Measurements from ENCODE around the gene TAS2R40. TPM values are rescaled to one million over a fixed set of nuclear protein-coding genes. Genes with fewer than 3 reads are reported as not detected.

Gene TAS2R40
- total RNA-seq, 1 donor: not detected

- TF ChIP-seq, protein P1, sequence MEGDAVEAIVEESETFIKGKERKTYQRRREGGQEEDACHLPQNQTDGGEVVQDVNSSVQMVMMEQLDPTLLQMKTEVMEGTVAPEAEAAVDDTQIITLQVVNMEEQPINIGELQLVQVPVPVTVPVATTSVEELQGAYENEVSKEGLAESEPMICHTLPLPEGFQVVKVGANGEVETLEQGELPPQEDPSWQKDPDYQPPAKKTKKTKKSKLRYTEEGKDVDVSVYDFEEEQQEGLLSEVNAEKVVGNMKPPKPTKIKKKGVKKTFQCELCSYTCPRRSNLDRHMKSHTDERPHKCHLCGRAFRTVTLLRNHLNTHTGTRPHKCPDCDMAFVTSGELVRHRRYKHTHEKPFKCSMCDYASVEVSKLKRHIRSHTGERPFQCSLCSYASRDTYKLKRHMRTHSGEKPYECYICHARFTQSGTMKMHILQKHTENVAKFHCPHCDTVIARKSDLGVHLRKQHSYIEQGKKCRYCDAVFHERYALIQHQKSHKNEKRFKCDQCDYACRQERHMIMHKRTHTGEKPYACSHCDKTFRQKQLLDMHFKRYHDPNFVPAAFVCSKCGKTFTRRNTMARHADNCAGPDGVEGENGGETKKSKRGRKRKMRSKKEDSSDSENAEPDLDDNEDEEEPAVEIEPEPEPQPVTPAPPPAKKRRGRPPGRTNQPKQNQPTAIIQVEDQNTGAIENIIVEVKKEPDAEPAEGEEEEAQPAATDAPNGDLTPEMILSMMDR (IDR thresholded peaks at IDR 0.05; ENCODE audit: extremely low read depth, low read depth, low read length): no peak
- Histone ChIP-seq H3K4me1 (ENCODE audit: insufficient read depth, low read length) (no peaks in the 10 kb centered on the region), H3K9me3 (ENCODE audit: low read depth, low read length) (no peaks in the 10 kb centered on the region), H4K20me1 (ENCODE audit: insufficient read depth, low read length) (no peaks in the 10 kb centered on the region), H3K79me2 (ENCODE audit: insufficient read depth, low read length) (no peaks in the 10 kb centered on the region), H2AFZ (ENCODE audit: low read length) (no peak overlapping the region), H3K4me3 (ENCODE audit: insufficient read depth, low read length) (no peak overlapping the region), H3K36me3 (ENCODE audit: insufficient read depth, low read length) (no peaks in the 10 kb centered on the region), H3K27ac (ENCODE audit: low read depth, low read length) (no peak overlapping the region), H3K27me3 (ENCODE audit: insufficient read depth, low read length) (no peaks in the 10 kb centered on the region), H3K4me2 (ENCODE audit: insufficient read depth, low read length) (no peak overlapping the region)
- no peak for DNase-seq (ENCODE audit: insufficient read length, low spot score, missing footprints)
Observed at GRCh38 chr7:143193880-143194279, 28.0 kb upstream of the TAS2R40 start.

DNA sequence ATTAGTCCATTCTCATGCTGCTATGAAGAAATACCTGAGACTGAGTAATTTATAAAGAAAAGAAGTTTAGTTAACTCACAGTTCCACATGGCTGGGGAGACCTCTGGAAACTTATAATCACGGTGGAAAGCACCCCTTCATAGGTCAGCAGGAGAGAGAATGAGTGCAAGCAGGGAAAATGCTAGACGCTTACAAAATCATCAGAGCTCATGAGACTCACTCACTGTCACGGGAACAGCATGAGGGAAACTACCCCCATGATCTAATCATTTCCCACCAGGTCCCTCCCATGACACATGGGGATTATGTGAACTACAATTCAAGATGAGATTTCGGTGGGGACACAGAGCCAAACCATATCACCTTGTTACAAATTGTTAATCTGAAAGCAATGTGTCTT, 22.8 kb upstream of the TAS2R40 start:
- no peak for DNase-seq (ENCODE audit: insufficient read length, low spot score, missing footprints)
- H3K36me3 ChIP-seq (ENCODE audit: insufficient read depth, low read length): no peaks in the 10 kb centered on the region
- H2AFZ ChIP-seq (ENCODE audit: low read length): no peak overlapping the region
- no peak overlapping the region for H3K4me3 ChIP-seq (ENCODE audit: insufficient read depth, low read length)
- H3K27me3 ChIP-seq (ENCODE audit: insufficient read depth, low read length): no peaks in the 10 kb centered on the region
- TF ChIP-seq, protein P1 (IDR thresholded peaks at IDR 0.05; ENCODE audit: extremely low read depth, low read depth, low read length): no peak
- no peaks in the 10 kb centered on the region for H3K9me3 ChIP-seq (ENCODE audit: low read depth, low read length)
- H3K4me2 ChIP-seq (ENCODE audit: insufficient read depth, low read length): no peak overlapping the region
- no peaks in the 10 kb centered on the region for H3K4me1 ChIP-seq (ENCODE audit: insufficient read depth, low read length)
- H3K79me2 ChIP-seq (ENCODE audit: insufficient read depth, low read length): no peaks in the 10 kb centered on the region
- no peak overlapping the region for H3K27ac ChIP-seq (ENCODE audit: low read depth, low read length)
- no peaks in the 10 kb centered on the region for H4K20me1 ChIP-seq (ENCODE audit: insufficient read depth, low read length)

GRCh38 chr7:143202161-143202560, 19.7 kb upstream of the TAS2R40 start:
- Histone ChIP-seq H4K20me1 (ENCODE audit: insufficient read depth, low read length) (no peaks in the 10 kb centered on the region), H3K36me3 (ENCODE audit: insufficient read depth, low read length) (no peaks in the 10 kb centered on the region), H3K4me2 (ENCODE audit: insufficient read depth, low read length) (no peak overlapping the region), H3K9me3 (ENCODE audit: low read depth, low read length) (no peaks in the 10 kb centered on the region), H3K4me3 (ENCODE audit: insufficient read depth, low read length) (no peak overlapping the region), H3K4me1 (ENCODE audit: insufficient read depth, low read length) (no peaks in the 10 kb centered on the region), H3K27ac (ENCODE audit: low read depth, low read length) (no peak overlapping the region), H2AFZ (ENCODE audit: low read length) (no peak overlapping the region), H3K27me3 (ENCODE audit: insufficient read depth, low read length) (no peaks in the 10 kb centered on the region), H3K79me2 (ENCODE audit: insufficient read depth, low read length) (no peaks in the 10 kb centered on the region)
- DNase-seq (ENCODE audit: insufficient read length, low spot score, missing footprints): no peak
- TF ChIP-seq, protein P1 (IDR thresholded peaks at IDR 0.05; ENCODE audit: extremely low read depth, low read depth, low read length): no peak

DNA sequence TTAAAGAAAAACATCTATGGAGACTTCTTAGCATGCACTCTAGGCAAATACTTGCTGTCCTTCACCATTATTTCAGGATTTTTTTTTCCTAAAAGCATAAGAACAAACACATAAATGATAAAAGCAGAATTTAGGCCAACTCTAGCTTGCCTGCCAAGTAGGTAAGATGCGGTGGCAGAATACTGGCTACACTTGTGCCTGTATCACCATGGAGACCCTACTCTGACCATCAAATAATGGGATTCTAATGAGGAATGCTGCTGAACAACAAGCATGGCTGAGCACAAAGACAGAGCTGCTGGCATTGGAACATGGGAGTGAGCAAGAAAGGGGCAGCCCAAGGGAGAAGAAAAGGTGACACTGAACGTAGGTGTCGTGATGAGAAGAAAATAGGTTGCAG, 18.5 kb upstream of the TAS2R40 start:
- no peak for DNase-seq (ENCODE audit: insufficient read length, low spot score, missing footprints)
- Histone ChIP-seq H3K79me2 (ENCODE audit: insufficient read depth, low read length) (no peaks in the 10 kb centered on the region), H3K36me3 (ENCODE audit: insufficient read depth, low read length) (no peaks in the 10 kb centered on the region), H3K4me2 (ENCODE audit: insufficient read depth, low read length) (no peak overlapping the region), H3K27me3 (ENCODE audit: insufficient read depth, low read length) (no peaks in the 10 kb centered on the region), H2AFZ (ENCODE audit: low read length) (no peak overlapping the region), H3K27ac (ENCODE audit: low read depth, low read length) (no peak overlapping the region), H3K9me3 (ENCODE audit: low read depth, low read length) (no peaks in the 10 kb centered on the region), H3K4me3 (ENCODE audit: insufficient read depth, low read length) (no peak overlapping the region), H4K20me1 (ENCODE audit: insufficient read depth, low read length) (no peaks in the 10 kb centered on the region), H3K4me1 (ENCODE audit: insufficient read depth, low read length) (no peaks in the 10 kb centered on the region)
- TF ChIP-seq, protein P1 (IDR thresholded peaks at IDR 0.05; ENCODE audit: extremely low read depth, low read depth, low read length): no peak

Data from osteoblast (primary cell).